ENCODE measurements around the gene CHCHD1.

GRCh38 chr10:73819513-73820093 is 37.8 kb downstream of the CHCHD1 start:
- TF ChIP-seq POLR2AphosphoS5 (IDR thresholded peaks at IDR 0.05; ENCODE audit: low read depth, low read length) (no peak), TAF1 (IDR thresholded peaks at IDR 0.05; ENCODE audit: low read depth, low read length) (no peak), POLR2A (IDR thresholded peaks at IDR 0.05; ENCODE audit: low read depth, low read length) (no peak), SPI1 (IDR thresholded peaks at IDR 0.05; ENCODE audit: low read depth, low read length) (no peak)

Measured in GM12891 (cell line).